ENCODE results near the gene CASKIN2. TPM values are rescaled to one million over a fixed set of nuclear protein-coding genes. Genes with fewer than 3 reads are reported as not detected.

The CASKIN2 gene
- total RNA-seq, 1 experiment from 2014 or later: 37.0 TPM

- Histone ChIP-seq H4K20me1 (ENCODE audit: control insufficient read depth, insufficient read depth, insufficient read length) (no peaks in the 10 kb centered on the region), H3K18ac (ENCODE audit: insufficient read length, low read depth, low read length) (no peak overlapping the region), H2BK5ac (ENCODE audit: insufficient read length, low read length) (no peak overlapping the region), H3K79me2 (ENCODE audit: insufficient read depth, low read length) (no peaks in the 10 kb centered on the region), H3K4me2 (ENCODE audit: insufficient read depth, insufficient read length, low read length) (peak overlapping the region; percentile 38), H3K27ac (ENCODE audit: insufficient read length, low read depth, low read length) (no peak overlapping the region), H3K4ac (ENCODE audit: low read depth, low read length) (no peak overlapping the region), H2BK120ac (ENCODE audit: low read depth, low read length, poor library complexity, severe bottlenecking) (no peak overlapping the region), H3K79me1 (ENCODE audit: insufficient read depth, low read depth, low read length, poor library complexity, severe bottlenecking) (no peaks in the 10 kb centered on the region), H4K91ac (ENCODE audit: insufficient read length, low read depth, low read length) (no peak overlapping the region), H3K23ac (ENCODE audit: insufficient read length, low read depth, low read length) (no peak overlapping the region), H3K23me2 (ENCODE audit: insufficient read length, low read depth, low read length, poor library complexity, severe bottlenecking) (peaks cover 14% of the 10 kb centered on the region), H2BK15ac (ENCODE audit: low read depth, low read length) (no peak overlapping the region), H2AFZ (ENCODE audit: low read length) (no peak overlapping the region), H3K9me3 (ENCODE audit: control insufficient read depth, low read depth, low read length) (no peaks in the 10 kb centered on the region), H2BK12ac (ENCODE audit: insufficient read length, low read depth, low read length) (no peak overlapping the region), H4K5ac (ENCODE audit: insufficient read length, low read depth, low read length) (no peak overlapping the region), H3K4me1 (ENCODE audit: insufficient read depth, low read length) (no peaks in the 10 kb centered on the region), H2BK20ac (ENCODE audit: low read depth, low read length, poor library complexity, severe bottlenecking) (no peak overlapping the region), H3K27me3 (ENCODE audit: insufficient read depth, low read length) (no peaks in the 10 kb centered on the region), H3K9ac (ENCODE audit: extremely low read depth, insufficient read length, low read length) (peak overlapping the region; percentile 21), H4K8ac (replicated peaks; ENCODE audit: insufficient read length, low read depth, low read length) (no peak overlapping the region), H3K14ac (ENCODE audit: insufficient read depth, low read length) (no peak overlapping the region), H3T11ph (ENCODE audit: low read length) (no peak overlapping the region), H2AK5ac (ENCODE audit: insufficient read length, low read length) (no peak overlapping the region), H3K56ac (ENCODE audit: insufficient read length, low read depth, low read length) (no peak overlapping the region)
- Mint-ChIP-seq H3K4me1 (peaks cover 15 to 17% of the 10 kb centered on the region in 2 experiments), H3K4me3 (peak overlapping the region; percentile 71 to 78), H3K36me3 (ENCODE audit: insufficient read depth in 1 of 3, low read depth in 3 of 3) (peaks cover 4 to 40% (median 38%) of the 10 kb centered on the region in 3 experiments; a peak in 6 of 7 replicates), H3K27me3 (ENCODE audit: low read depth) (peaks cover 2% of the 10 kb centered on the region; the same call in 1 of the 2 replicates), H3K27ac (peak overlapping the region in 2 of 3 experiments; percentile 78 to 96; a peak in 3 of 7 replicates), H3K9me3 (no peaks in the 10 kb centered on the region)
- TF ChIP-seq, protein P1, sequence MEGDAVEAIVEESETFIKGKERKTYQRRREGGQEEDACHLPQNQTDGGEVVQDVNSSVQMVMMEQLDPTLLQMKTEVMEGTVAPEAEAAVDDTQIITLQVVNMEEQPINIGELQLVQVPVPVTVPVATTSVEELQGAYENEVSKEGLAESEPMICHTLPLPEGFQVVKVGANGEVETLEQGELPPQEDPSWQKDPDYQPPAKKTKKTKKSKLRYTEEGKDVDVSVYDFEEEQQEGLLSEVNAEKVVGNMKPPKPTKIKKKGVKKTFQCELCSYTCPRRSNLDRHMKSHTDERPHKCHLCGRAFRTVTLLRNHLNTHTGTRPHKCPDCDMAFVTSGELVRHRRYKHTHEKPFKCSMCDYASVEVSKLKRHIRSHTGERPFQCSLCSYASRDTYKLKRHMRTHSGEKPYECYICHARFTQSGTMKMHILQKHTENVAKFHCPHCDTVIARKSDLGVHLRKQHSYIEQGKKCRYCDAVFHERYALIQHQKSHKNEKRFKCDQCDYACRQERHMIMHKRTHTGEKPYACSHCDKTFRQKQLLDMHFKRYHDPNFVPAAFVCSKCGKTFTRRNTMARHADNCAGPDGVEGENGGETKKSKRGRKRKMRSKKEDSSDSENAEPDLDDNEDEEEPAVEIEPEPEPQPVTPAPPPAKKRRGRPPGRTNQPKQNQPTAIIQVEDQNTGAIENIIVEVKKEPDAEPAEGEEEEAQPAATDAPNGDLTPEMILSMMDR (conservative IDR thresholded peaks at IDR 0.05): no peak; the same call in 2 of the 3 replicates
- DNase-seq: no peak
- no CpG with 5 or more reads among the region's 24 CpGs for WGBS (ENCODE audit: extremely low coverage, insufficient read length, low lambda C conversion rate)
These were observed 9.1 kb upstream of the CASKIN2 start for GRCh38 chr17:75524269-75524969.
